ENCODE results near the gene CRKL. TPM values are rescaled to one million over a fixed set of nuclear protein-coding genes. Genes with fewer than 3 reads are reported as not detected.

CRKL gene
- total RNA-seq, 1 experiment from 2014 or later, result 45.8 TPM

DNA sequence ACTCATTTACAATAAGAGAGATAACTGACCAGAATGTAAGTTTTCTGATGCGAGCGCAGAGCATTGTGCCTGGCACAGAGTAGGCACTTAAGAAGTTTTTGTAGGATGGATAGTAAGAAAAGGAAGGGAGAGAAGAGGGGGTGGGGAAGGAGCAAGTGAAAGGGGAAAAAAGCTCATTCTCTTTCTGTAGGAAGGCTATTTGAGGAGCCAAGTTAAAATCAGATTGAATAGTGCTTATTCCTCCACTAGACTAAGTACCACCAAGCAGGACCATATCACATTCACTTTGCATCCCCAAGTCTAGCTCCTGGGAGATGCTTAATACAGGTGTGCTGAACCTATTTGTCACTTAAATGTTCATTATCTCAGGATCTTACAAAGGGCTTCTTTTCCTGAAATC, 14.1 kb upstream of the CRKL start:
- Histone ChIP-seq H3K9me2 (ENCODE audit: insufficient read depth) (no peaks in the 10 kb centered on the region), H3K9me3 (ENCODE audit: insufficient read depth, low read depth) (no peaks in the 10 kb centered on the region), H3K36me3 (ENCODE audit: low read depth) (no peaks in the 10 kb centered on the region), H2AFZ (no peak overlapping the region), H3K4me1 (replicated peaks; ENCODE audit: insufficient read depth) (peaks cover 23% of the 10 kb centered on the region), H3K27me3 (ENCODE audit: insufficient read depth, low read depth) (no peaks in the 10 kb centered on the region), H4K20me1 (ENCODE audit: insufficient read depth) (no peaks in the 10 kb centered on the region), H3K79me2 (ENCODE audit: low read depth) (no peaks in the 10 kb centered on the region), H3K4me2 (no peak overlapping the region), H3K27ac (no peak overlapping the region), H3K4me3 (no peak overlapping the region), H3F3A (ENCODE audit: insufficient read depth, low read depth) (peaks cover 14% of the 10 kb centered on the region; the same call in 1 of the 2 replicates)
- TF ChIP-seq, protein P1, sequence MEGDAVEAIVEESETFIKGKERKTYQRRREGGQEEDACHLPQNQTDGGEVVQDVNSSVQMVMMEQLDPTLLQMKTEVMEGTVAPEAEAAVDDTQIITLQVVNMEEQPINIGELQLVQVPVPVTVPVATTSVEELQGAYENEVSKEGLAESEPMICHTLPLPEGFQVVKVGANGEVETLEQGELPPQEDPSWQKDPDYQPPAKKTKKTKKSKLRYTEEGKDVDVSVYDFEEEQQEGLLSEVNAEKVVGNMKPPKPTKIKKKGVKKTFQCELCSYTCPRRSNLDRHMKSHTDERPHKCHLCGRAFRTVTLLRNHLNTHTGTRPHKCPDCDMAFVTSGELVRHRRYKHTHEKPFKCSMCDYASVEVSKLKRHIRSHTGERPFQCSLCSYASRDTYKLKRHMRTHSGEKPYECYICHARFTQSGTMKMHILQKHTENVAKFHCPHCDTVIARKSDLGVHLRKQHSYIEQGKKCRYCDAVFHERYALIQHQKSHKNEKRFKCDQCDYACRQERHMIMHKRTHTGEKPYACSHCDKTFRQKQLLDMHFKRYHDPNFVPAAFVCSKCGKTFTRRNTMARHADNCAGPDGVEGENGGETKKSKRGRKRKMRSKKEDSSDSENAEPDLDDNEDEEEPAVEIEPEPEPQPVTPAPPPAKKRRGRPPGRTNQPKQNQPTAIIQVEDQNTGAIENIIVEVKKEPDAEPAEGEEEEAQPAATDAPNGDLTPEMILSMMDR (conservative IDR thresholded peaks at IDR 0.05), result no peak
- TF ChIP-seq EZH2 (IDR thresholded peaks at IDR 0.05; ENCODE audit: low read depth), result no peak
- POLR2A ChIA-PET (ENCODE audit: unreplicated experiment), result no interaction called here
- intact Hi-C loops (cut with micrococcal nuclease; ENCODE audit: unreplicated experiment), result no loop called here
- no TSS peak for BruUV-seq (replicated peaks)
- DNase-seq, result no peak
- CTCF ChIA-PET, result no interaction called here

DNA sequence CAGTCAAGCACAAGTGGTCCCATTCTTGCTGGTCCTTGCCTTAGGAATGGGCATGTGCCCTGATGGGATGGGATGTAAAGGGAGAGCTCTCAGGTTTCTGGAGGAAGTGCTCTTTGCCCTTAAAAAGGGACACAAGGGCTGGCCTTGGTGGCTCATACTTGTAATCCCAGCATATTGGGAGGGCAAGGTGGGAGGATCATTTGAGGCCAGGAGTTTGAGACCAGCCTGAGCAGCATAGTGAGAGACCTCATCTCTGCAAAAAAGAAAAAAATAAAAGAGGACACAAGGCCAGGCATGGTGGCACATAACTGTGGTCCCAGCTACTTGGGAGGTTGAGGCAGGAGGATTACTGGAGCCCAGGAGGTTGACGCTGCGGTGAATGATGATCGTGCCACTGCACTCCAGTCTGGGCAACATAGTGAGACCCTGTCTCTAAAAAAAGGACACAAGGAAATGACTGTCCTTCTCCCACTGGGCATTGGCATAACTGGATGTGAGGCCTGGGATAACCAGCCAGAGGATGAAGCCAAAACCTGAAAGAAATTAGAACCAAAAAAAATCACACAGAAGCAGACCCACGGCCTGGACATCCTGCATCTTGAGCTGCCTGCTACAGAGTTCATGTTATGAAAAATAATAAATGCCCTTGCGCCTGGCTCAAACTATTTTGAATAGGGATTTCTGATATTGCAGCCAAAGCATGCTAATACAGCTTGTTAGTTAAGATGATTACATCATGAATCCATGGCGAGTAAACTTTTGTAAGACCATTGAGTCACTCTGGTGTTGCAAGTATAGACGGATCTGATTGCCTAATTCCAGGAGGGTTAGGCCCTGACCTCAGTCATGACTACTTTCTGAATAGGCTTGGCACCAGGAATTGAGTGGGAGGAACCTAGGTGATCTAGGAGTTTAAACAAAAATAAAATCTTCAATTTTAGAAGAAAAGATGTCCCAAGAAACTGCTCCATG, 12.9 kb upstream of the CRKL start:
- Histone ChIP-seq H3K4me3 (no peak overlapping the region), H4K20me1 (ENCODE audit: insufficient read depth) (no peaks in the 10 kb centered on the region), H3K27ac (peak overlapping the region; percentile 68), H3K9me2 (ENCODE audit: insufficient read depth) (no peaks in the 10 kb centered on the region), H3K4me2 (peak overlapping the region; percentile 65), H3K27me3 (ENCODE audit: insufficient read depth, low read depth) (no peaks in the 10 kb centered on the region), H3K36me3 (ENCODE audit: low read depth) (no peaks in the 10 kb centered on the region), H3F3A (ENCODE audit: insufficient read depth, low read depth) (peaks cover 14% of the 10 kb centered on the region; the same call in 1 of the 2 replicates), H2AFZ (no peak overlapping the region), H3K4me1 (replicated peaks; ENCODE audit: insufficient read depth) (peaks cover 23% of the 10 kb centered on the region), H3K9me3 (ENCODE audit: insufficient read depth, low read depth) (no peaks in the 10 kb centered on the region), H3K79me2 (ENCODE audit: low read depth) (no peaks in the 10 kb centered on the region)
- intact Hi-C loops (cut with micrococcal nuclease; ENCODE audit: unreplicated experiment), result no loop called here
- no peak for TF ChIP-seq EZH2 (IDR thresholded peaks at IDR 0.05; ENCODE audit: low read depth)
- ChIA-PET POLR2A (ENCODE audit: unreplicated experiment) (interaction anchor here (0.7 kb wide), 1 partner anchor 54 kb away, joined by 4 read pairs; no protein-coding TSS in a partner anchor), CTCF (interaction anchor here (0.7 kb wide), 1 partner anchor 19 kb away, joined by 3 read pairs; no protein-coding TSS in a partner anchor)
- no TSS peak for BruUV-seq (replicated peaks)
- peak; percentile 27 to 93 for DNase-seq

DNA sequence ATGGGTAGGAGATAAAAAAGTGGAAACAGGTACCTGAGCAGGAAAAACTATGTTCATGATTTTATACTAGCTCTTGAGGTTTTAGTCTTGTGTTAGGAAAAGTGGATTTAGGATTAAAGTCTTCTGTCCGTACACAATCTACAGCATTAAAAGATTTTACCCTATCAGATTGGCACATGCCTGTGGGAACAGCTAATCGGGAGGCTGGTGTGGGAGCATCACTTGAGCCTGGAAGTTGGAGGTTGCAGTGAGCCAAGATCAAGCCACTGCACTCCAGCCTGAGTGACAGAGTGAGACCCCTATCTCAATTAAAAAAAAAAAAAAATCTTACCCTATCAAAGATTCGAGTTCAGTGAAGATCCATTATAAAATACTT, 12.2 kb upstream of the CRKL start:
- no peaks in the 10 kb centered on the region for H4K20me1 ChIP-seq (ENCODE audit: insufficient read depth)
- H3K4me2 ChIP-seq, result peak overlapping the region; percentile 65
- H3K27ac ChIP-seq, result peak overlapping the region; percentile 68
- intact Hi-C loops (cut with micrococcal nuclease; ENCODE audit: unreplicated experiment), result no loop called here
- no TSS peak for BruUV-seq (replicated peaks)
- TF ChIP-seq EZH2 (IDR thresholded peaks at IDR 0.05; ENCODE audit: low read depth), result no peak
- TF ChIP-seq, protein P1 (conservative IDR thresholded peaks at IDR 0.05), result no peak
- H3K27me3 ChIP-seq (ENCODE audit: insufficient read depth, low read depth), result no peaks in the 10 kb centered on the region
- peaks cover 14% of the 10 kb centered on the region; the same call in 1 of the 2 replicates for H3F3A ChIP-seq (ENCODE audit: insufficient read depth, low read depth)
- H2AFZ ChIP-seq, result no peak overlapping the region
- H3K79me2 ChIP-seq (ENCODE audit: low read depth), result no peaks in the 10 kb centered on the region
- H3K36me3 ChIP-seq (ENCODE audit: low read depth), result no peaks in the 10 kb centered on the region
- ChIA-PET CTCF (no interaction called here), POLR2A (ENCODE audit: unreplicated experiment) (interaction anchor here (0.7 kb wide), 1 partner anchor 53 kb away, joined by 4 read pairs; no protein-coding TSS in a partner anchor)
- no peaks in the 10 kb centered on the region for H3K9me3 ChIP-seq (ENCODE audit: insufficient read depth, low read depth)
- no peaks in the 10 kb centered on the region for H3K9me2 ChIP-seq (ENCODE audit: insufficient read depth)
- no peak for DNase-seq
- no peak overlapping the region for H3K4me3 ChIP-seq
- H3K4me1 ChIP-seq (replicated peaks; ENCODE audit: insufficient read depth), result peaks cover 23% of the 10 kb centered on the region

Measured in PC-9 (cell line).